Embryonic facial prominence (tissue), 1 donor: ENCODE data around the gene EPHA5.
"Not testable (repeated sequence)": the region's sequence is repeated elsewhere in the genome, so short reads cannot be mapped to it uniquely, and the experiment has no call there.

ENCODE experiments used
- DNase-seq: peaks from one replicate; pipeline ENCODE4 v3.0.0-alpha.2; 2016; ENCODE audit errors: extremely low spot score

EPHA5 gene

GRCh38 chr4:65370709-65371108 is 299.6 kb downstream of the EPHA5 start:
- no peak for DNase-seq

DNA sequence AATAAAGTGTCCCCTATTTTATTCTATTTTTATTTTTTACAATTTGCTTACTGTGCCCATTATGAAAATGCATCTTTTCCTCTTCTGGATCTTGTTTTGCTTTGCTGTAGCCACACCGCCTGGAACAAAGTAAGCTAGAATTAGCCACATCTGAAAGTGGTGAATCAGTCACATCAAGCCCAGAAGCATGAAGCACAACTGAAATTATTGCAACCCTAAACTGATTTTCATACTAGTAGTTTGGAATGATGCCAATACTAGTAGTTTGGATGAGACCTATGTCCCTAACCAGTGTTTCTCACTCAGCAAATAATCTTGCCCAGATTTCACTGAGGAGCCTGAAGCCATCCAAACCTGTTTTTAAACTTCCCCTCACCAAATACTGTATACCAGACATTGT is 303.0 kb downstream of the EPHA5 start:
- DNase-seq: no peak

- DNase-seq: no peak
These were observed 311.4 kb downstream of the EPHA5 start for GRCh38 chr4:65358914-65359313.

- DNase-seq: no peak
These were observed 317.2 kb downstream of the EPHA5 start for GRCh38 chr4:65353098-65353497.

DNA sequence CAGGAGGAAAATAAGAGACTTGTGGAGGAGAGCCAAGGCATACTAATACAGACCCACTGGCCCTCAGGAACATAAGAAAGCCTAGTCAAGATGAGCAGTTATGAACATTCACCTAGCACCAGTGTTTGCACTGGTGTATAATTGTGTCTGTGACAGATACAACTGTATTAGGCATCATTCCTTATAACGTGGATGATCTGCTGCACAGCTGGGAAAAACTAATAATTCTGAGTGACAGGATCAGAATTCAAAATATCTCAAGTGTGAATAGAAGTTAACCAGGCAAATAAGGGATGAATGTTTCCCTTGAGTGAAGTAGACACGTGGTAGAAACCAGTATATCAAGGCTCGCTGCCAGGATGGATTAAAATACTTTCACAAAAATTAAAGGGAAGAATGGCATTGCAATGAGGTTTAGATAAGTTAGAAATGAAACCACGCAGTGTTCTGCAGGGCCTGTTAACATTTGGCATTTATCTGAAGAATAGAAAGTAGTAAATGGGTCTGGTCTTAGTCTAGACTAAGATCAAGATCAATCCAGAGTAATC is 325.9 kb downstream of the EPHA5 start:
- no peak for DNase-seq

DNA sequence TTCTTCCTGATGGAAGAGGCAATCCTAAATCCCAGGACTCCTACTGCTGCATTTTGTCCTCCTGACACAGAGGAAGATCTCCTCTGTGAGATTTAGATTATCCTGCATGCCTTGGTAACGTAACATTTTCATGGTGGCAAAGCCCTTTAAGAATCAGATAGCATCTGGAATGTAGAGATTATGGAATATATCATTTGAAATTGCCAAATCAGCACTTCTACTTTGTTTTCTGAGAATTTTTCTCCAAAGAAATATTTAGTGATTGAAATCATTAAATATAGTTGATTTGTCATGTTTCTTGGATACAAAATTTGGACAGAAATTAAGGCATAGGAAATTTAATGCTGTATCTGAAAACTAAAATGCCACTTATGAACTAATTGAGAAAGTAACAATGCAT is 326.9 kb downstream of the EPHA5 start:
- no peak for DNase-seq

DNA sequence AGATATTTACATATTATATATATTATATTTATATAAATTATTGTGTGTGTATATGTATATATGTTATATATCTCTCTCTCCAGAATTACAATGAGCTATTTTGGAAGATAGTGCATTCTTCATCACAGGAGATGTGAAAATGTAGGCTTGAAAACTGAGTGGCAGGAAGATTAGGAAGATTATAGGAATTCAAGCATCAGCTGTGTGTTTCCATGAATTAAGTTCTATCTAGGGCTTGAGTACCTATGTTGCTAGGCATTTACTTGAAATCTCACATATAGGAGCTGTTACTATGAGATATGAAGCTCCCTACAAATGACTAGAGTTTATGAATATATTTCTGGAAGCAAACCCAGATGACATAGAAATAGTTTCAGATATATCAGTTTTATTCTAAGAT is 328.7 kb downstream of the EPHA5 start:
- DNase-seq: no peak

- DNase-seq: no peak
These were observed 329.7 kb downstream of the EPHA5 start for GRCh38 chr4:65340382-65341109.

GRCh38 chr4:65337371-65337770 is 332.9 kb downstream of the EPHA5 start:
- no peak for DNase-seq

- no peak for DNase-seq
These were observed 333.8 kb downstream of the EPHA5 start for GRCh38 chr4:65336465-65336864.

DNA sequence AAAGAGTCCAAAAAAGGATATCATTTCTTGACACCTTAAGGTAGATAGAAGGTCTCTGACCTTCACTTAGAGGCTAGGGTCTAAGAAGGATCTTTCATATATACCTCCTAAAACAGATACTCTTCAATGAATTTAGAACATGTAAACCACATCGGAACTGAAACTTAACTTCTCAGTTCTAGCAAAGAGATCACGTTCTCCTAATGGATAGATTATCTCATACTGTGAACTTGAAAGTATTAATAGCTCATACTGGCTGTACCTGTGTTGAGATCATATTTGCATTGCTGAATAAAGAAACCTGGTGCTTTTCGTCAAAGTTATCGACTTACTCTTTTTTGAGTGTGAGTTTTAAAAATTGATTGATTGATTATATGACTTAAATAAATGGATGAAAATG is 353.8 kb downstream of the EPHA5 start:
- no peak for DNase-seq

GRCh38 chr4:65311120-65311519 is 359.2 kb downstream of the EPHA5 start:
- no peak for DNase-seq

- DNase-seq: no peak
These were observed 359.7 kb downstream of the EPHA5 start for GRCh38 chr4:65310586-65310985.

DNA sequence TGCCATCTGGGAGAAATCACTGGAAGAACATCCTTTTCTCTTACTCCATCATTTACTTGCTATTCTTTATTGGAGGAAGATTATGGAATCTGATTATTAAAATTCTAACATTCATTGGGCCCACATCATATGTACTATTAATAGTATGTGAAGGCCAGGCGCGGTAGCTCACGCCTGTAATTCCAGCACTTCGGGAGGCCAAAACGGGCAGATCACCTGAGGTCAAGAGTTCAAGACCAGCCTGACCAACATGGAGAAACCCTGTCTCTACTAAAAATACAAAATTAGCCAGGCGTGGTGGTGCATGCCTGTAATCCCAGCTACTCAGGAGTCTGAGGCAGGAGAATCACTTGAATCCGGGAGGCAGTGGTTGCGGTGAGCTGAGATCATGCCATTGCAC is 361.7 kb downstream of the EPHA5 start:
- not testable (repeated sequence) for DNase-seq

GRCh38 chr4:65302145-65302544 is 368.1 kb downstream of the EPHA5 start:
- DNase-seq: no peak

GRCh38 chr4:65296246-65296645 is 374.0 kb downstream of the EPHA5 start:
- no peak for DNase-seq

DNA sequence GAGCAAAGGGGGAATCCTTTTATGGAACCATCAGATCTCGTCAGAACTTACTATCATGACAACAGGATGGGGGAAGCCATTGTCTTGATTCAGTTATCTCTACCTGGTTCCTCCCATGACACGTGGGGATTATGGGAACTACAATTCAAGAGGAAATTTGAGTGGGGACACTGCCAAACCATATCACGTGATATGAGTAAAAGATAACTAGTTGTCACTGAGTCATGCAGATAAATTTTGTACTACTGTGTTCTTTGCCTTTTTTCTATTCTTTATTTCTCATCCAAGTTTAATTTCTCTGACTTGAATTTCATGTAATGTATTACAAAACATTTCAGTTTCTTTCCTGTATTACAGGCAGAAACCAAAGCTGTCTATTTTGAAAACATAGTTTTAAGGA is 383.2 kb downstream of the EPHA5 start:
- no peak for DNase-seq
